Activated gamma-delta T cell treated with anti-CD3 and anti-CD28 coated beads, Interleukin-2, amount 50 U/mL, for 16 hours (primary cell): Measurements from ENCODE around the gene FKBP9.
"Not testable (repeated sequence)": the region's sequence is repeated elsewhere in the genome, so short reads cannot be mapped to it uniquely, and the experiment has no call there.

ENCODE experiments used
- DNase-seq: peaks from one replicate; pipeline ENCODE4 v3.0.0-alpha.2; 2020; ENCODE audit warnings: low read depth

FKBP9 gene

GRCh38 chr7:32957326-32958045 lies at the start of gene FKBP9:
TSS of gene FKBP9 (plus strand) at chr7:32957440. CDS start at chr7:32957574, 134 bp downstream.
- no peak for DNase-seq

- DNase-seq, result no peak
Measured at GRCh38 chr7:32910195-32910594, 47.0 kb upstream of the FKBP9 start.

GRCh38 chr7:32914184-32914583 lies 43.1 kb upstream of the FKBP9 start:
- no peak for DNase-seq

- no peak for DNase-seq
Measured at GRCh38 chr7:32915041-32915536, 42.2 kb upstream of the FKBP9 start.

- no peak for DNase-seq
Measured at GRCh38 chr7:32916006-32916405, 41.2 kb upstream of the FKBP9 start.

GRCh38 chr7:32916994-32917393 lies 40.2 kb upstream of the FKBP9 start:
- not testable (repeated sequence) for DNase-seq

- no peak for DNase-seq
Measured at GRCh38 chr7:32921896-32922295, 35.3 kb upstream of the FKBP9 start.

GRCh38 chr7:32928785-32929298 lies 28.4 kb upstream of the FKBP9 start:
- DNase-seq, result no peak

GRCh38 chr7:32929430-32930143 lies 27.7 kb upstream of the FKBP9 start:
- no peak for DNase-seq

GRCh38 chr7:32930378-32930777 lies 26.9 kb upstream of the FKBP9 start:
- DNase-seq, result no peak

- no peak for DNase-seq
Measured at GRCh38 chr7:32935558-32935957, 21.7 kb upstream of the FKBP9 start.

GRCh38 chr7:32936689-32937088 lies 20.6 kb upstream of the FKBP9 start:
- no peak for DNase-seq

- no peak for DNase-seq
Measured at GRCh38 chr7:32937344-32938174, 19.7 kb upstream of the FKBP9 start.

GRCh38 chr7:32941181-32941580 lies 16.1 kb upstream of the FKBP9 start:
- no peak for DNase-seq

- DNase-seq, result no peak
Measured at GRCh38 chr7:32941681-32942414, 15.4 kb upstream of the FKBP9 start.

- peak; percentile 34 for DNase-seq
Measured at GRCh38 chr7:32942415-32943251, 14.6 kb upstream of the FKBP9 start.

GRCh38 chr7:32943252-32944030 lies 13.8 kb upstream of the FKBP9 start:
- no peak for DNase-seq

GRCh38 chr7:32947420-32947983 lies 9.7 kb upstream of the FKBP9 start:
- DNase-seq, result no peak

GRCh38 chr7:32948202-32948601 lies 9.0 kb upstream of the FKBP9 start:
- no peak for DNase-seq

GRCh38 chr7:32952876-32953275 lies 4.4 kb upstream of the FKBP9 start:
- no peak for DNase-seq
